ENCODE results near the gene LHFPL2.

LHFPL2 gene

GRCh38 chr5:78662323-78662722 is 13.8 kb upstream of the LHFPL2 start:
- no peak for DNase-seq (ENCODE audit: low spot score)
- in situ Hi-C loops (cut with MboI; ENCODE audit: low sequenced_read_pairs, unreplicated experiment): no loop called here
- no peak for TF ChIP-seq CTCF (IDR thresholded peaks at IDR 0.05; ENCODE audit: borderline replicate concordance, control extremely low read depth, extremely low read depth, insufficient read depth, missing control alignments)

DNA sequence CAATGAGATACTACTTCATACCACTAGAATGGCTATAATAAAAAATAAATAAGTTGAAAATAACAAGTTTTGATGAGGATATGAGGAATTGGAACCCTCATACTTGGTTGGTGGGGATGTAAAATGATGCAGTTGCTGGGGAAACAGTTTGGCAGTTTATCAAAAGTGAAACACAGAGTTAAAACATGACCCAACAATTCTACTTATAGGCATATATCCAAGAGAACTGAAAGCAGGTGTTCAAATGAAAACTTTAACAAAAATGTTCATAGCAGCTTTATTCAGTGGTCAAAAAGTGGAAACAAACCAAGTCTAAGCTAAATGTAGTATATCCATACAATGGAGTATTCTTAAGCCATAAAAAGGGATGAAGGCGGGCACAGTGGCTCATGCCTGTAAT is 13.1 kb upstream of the LHFPL2 start:
- no peak for TF ChIP-seq CTCF (IDR thresholded peaks at IDR 0.05; ENCODE audit: borderline replicate concordance, control extremely low read depth, extremely low read depth, insufficient read depth, missing control alignments)
- no peak for DNase-seq (ENCODE audit: low spot score)
- in situ Hi-C loops (cut with MboI; ENCODE audit: low sequenced_read_pairs, unreplicated experiment): no loop called here

DNA sequence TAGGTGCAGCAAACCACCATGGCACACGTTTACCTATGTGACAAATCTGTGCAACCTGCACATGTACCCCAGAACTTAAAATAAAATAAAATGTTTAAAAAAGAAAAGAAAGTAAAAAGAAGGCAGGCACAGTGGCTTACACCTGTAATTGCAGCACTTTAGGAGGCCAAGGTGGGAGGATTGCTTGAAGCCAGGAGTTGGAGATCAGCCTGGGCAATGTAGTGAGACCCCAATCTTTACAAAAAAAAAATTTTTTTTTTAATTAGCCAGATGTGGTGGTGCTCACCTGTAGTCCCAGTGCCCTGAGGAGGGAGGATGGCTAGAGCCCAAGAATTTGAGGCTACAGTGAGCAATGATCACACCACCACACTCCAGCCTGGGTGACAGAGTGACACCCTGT is 12.5 kb upstream of the LHFPL2 start:
- in situ Hi-C loops (cut with MboI; ENCODE audit: low sequenced_read_pairs, unreplicated experiment): no loop called here
- DNase-seq (ENCODE audit: low spot score): no peak
- no peak for TF ChIP-seq CTCF (IDR thresholded peaks at IDR 0.05; ENCODE audit: borderline replicate concordance, control extremely low read depth, extremely low read depth, insufficient read depth, missing control alignments)

GRCh38 chr5:78660401-78660800 is 11.8 kb upstream of the LHFPL2 start:
- DNase-seq (ENCODE audit: low spot score): no peak
- in situ Hi-C loops (cut with MboI; ENCODE audit: low sequenced_read_pairs, unreplicated experiment): no loop called here
- TF ChIP-seq CTCF (IDR thresholded peaks at IDR 0.05; ENCODE audit: borderline replicate concordance, control extremely low read depth, extremely low read depth, insufficient read depth, missing control alignments): no peak

GRCh38 chr5:78659714-78660113 is 11.1 kb upstream of the LHFPL2 start:
- in situ Hi-C loops (cut with MboI; ENCODE audit: low sequenced_read_pairs, unreplicated experiment): no loop called here
- DNase-seq (ENCODE audit: low spot score): no peak
- no peak for TF ChIP-seq CTCF (IDR thresholded peaks at IDR 0.05; ENCODE audit: borderline replicate concordance, control extremely low read depth, extremely low read depth, insufficient read depth, missing control alignments)

GRCh38 chr5:78659114-78659513 is 10.5 kb upstream of the LHFPL2 start:
- in situ Hi-C loops (cut with MboI; ENCODE audit: low sequenced_read_pairs, unreplicated experiment): no loop called here
- no peak for TF ChIP-seq CTCF (IDR thresholded peaks at IDR 0.05; ENCODE audit: borderline replicate concordance, control extremely low read depth, extremely low read depth, insufficient read depth, missing control alignments)
- DNase-seq (ENCODE audit: low spot score): no peak

- no peak for TF ChIP-seq CTCF (IDR thresholded peaks at IDR 0.05; ENCODE audit: borderline replicate concordance, control extremely low read depth, extremely low read depth, insufficient read depth, missing control alignments)
- in situ Hi-C loops (cut with MboI; ENCODE audit: low sequenced_read_pairs, unreplicated experiment): no loop called here
These were observed 8.6 kb upstream of the LHFPL2 start for GRCh38 chr5:78657201-78657600.

More at GRCh38 chr5:78657201-78657600, 8.6 kb upstream of the LHFPL2 start:
- no peak for DNase-seq (ENCODE audit: low spot score)
